Myocyte (in vitro differentiated cells): ENCODE results near the gene TAGLN3. TPM values are rescaled to one million over a fixed set of nuclear protein-coding genes. Genes with fewer than 3 reads are reported as not detected.

Experiments used
- DNase-seq: peaks from one replicate; pipeline ENCODE4 v3.0.0-alpha.2; 2012; ENCODE audit warnings: low read depth
- total RNA-seq: library from RNA; depleted of rRNA; stranded (reverse); fragments of >200 nt; gene quantifications from 2 replicates; pipeline ENCODE4 v1.2.3, GENCODE V29; 2014

Gene TAGLN3
- total RNA-seq, 1 donor from 2014 or later: 0.56 TPM

DNA sequence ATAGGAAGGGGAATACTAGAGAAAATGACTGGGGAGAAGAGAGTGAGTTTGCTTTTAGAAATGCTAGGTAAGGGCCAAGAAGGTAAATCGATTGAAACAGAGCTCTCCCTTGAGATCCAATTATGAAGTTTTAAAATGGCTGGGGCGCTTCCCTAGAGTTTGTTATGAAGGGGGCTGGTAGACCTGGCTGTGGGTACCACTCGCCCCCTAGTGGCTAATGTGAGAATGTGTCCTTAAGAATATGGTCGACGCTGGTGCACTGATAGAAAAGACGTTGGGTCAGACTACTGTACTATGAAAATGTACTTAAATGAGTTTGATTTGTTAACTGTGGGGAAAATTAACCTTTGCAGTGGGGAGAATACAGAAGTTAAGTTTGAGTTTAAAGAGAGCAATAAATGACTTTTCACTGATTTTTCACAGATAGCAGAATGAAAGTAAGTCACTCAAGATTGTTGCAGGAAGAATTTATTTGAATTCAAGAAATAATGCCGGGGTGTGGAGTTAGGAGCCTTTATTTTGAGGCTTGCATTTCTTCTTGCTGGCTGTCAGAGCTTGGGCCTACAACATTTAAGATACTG, 45.0 kb downstream of the TAGLN3 start:
- DNase-seq: peak; percentile 78

- DNase-seq: no peak
These were observed 47.9 kb downstream of the TAGLN3 start for GRCh38 chr3:112046599-112046998.

DNA sequence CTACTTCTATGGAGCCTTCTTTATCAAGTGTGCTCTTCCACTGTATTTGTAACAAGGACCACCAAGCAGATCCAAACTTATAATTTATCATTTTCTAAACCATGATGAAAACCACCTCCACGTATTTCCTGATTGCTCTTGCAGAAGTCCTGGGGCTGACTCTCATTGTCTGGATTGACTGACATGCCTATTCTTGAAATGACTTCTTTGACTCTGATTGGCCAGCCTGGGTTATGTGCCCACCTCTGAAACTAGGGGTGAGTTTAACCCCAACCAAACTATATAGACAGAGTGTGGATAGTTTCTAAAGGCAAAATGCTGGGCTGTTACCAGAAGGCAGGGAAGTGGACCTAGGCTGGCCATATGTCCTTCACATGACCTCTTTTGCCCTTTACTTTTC, 48.5 kb downstream of the TAGLN3 start:
- no peak for DNase-seq

GRCh38 chr3:112048911-112049310, 50.2 kb downstream of the TAGLN3 start:
- DNase-seq: no peak

GRCh38 chr3:112053229-112053628, 54.5 kb downstream of the TAGLN3 start:
- DNase-seq: no peak

- no peak for DNase-seq
These were observed 57.8 kb downstream of the TAGLN3 start for GRCh38 chr3:112056451-112056929.

DNA sequence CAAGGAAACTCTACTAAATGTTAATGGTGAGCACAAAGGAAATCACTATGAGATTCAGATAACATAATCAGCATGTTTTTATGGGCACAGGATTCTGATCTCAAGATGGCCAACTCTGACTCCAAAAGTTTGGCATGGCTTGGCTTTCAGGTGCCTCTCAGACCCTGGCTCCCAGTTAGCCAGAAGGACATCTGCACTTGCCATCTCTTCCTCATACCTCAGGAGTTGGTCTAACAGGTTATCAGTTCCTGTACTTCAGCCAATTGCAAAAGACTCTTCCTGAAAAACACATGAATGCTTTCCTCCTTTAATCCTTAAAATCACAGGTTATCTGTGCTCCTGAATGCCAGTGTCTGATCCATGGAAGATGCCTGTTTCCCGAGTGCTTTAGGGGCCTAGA, 60.8 kb downstream of the TAGLN3 start:
- DNase-seq: no peak

- no peak for DNase-seq
These were observed 62.4 kb downstream of the TAGLN3 start for GRCh38 chr3:112061152-112061551.

Other genes with a start within 250 kb of the TAGLN3 start
- gene PHLDB2, start 139.7 kb upstream of the TAGLN3 start, total RNA-seq: 53.8 and 55.5 TPM in 2 replicates
- 27.1 and 30.1 TPM in 2 replicates for gene ABHD10, start 19.9 kb upstream of the TAGLN3 start, total RNA-seq
- not detected in 2 replicates for gene TMPRSS7, start 35.8 kb downstream of the TAGLN3 start, total RNA-seq
- 11.8 and 18.6 TPM in 2 replicates for gene C3orf52, start 87.5 kb downstream of the TAGLN3 start, total RNA-seq
- gene GCSAM, start 134.3 kb downstream of the TAGLN3 start, total RNA-seq: not detected in 2 replicates